ENCODE data around the gene HINFP. TPM values are rescaled to one million over a fixed set of nuclear protein-coding genes. Genes with fewer than 3 reads are reported as not detected.

HINFP gene
- polyA plus RNA-seq, 1 donor from 2014 or later: 50.0 TPM

GRCh38 chr11:119078675-119079420 is 42.5 kb upstream of the HINFP start:
- Histone ChIP-seq H3K79me2 (replicated peaks; ENCODE audit: insufficient read depth, low read length) (no peaks in the 10 kb centered on the region), H3K4me3 (ENCODE audit: low read length) (no peak overlapping the region), H3K27ac (ENCODE audit: low read length) (no peak overlapping the region), H3K9me2 (ENCODE audit: insufficient read depth, low read length) (no peaks in the 10 kb centered on the region), H2AFZ (ENCODE audit: low read depth, low read length) (no peak overlapping the region), H3K27me3 (ENCODE audit: insufficient read depth, low read depth, low read length) (no peaks in the 10 kb centered on the region), H3F3A (ENCODE audit: insufficient read depth, low read length, poor library complexity, severe bottlenecking) (no peaks in the 10 kb centered on the region), H4K20me1 (ENCODE audit: insufficient read depth) (no peaks in the 10 kb centered on the region), H3K9ac (ENCODE audit: low read length) (no peak overlapping the region), H3K36me3 (ENCODE audit: insufficient read depth, low read length) (no peaks in the 10 kb centered on the region), H3K9me3 (ENCODE audit: low read length) (no peaks in the 10 kb centered on the region), H3K4me2 (ENCODE audit: low read length) (no peak overlapping the region)
- TF ChIP-seq EZH2 (IDR thresholded peaks at IDR 0.05; ENCODE audit: borderline replicate concordance, insufficient read depth, low read length, poor library complexity, severe bottlenecking) (no peak), EP300 (conservative IDR thresholded peaks at IDR 0.05; ENCODE audit: poor library complexity, severe bottlenecking) (no peak), MXI1 (conservative IDR thresholded peaks at IDR 0.05; ENCODE audit: poor library complexity, severe bottlenecking) (no peak), TAF1 (IDR thresholded peaks at IDR 0.05; ENCODE audit: low read depth) (no peak), RAD21 (conservative IDR thresholded peaks at IDR 0.05) (no peak)

DNA sequence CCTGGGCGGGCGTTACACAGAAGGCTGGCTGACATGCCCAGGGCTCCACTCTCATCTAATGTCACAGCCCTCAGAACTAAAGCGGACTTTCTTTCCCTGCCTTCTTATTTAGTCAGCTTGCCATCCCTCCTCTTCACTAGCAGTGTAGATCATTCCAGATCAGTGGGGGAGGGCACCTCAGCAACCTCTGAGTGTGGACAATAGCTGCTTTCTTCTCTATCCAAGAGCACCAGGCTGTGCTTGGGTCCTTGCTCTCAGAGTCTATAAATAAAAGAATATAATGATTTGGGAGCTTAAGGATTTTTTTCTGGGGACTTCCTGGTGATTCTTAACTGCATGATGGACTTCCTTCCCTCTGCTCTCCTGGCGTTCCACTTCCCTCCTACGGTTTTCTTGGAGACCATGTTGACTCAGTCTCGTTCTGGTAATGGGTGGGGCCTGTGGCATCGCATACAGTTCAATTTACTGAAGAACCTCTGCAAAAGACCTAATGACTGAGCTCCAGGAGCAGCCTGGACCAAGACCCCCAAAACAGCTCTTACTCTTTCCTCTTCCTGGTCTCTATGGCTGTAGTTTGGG is 39.6 kb upstream of the HINFP start:
- Histone ChIP-seq H3K9me2 (ENCODE audit: insufficient read depth, low read length) (no peaks in the 10 kb centered on the region), H3K9me3 (ENCODE audit: low read length) (no peaks in the 10 kb centered on the region), H3K36me3 (ENCODE audit: insufficient read depth, low read length) (no peaks in the 10 kb centered on the region), H3K9ac (ENCODE audit: low read length) (no peak overlapping the region), H2AFZ (ENCODE audit: low read depth, low read length) (no peak overlapping the region), H3K4me2 (ENCODE audit: low read length) (no peak overlapping the region), H3K27ac (ENCODE audit: low read length) (no peak overlapping the region), H3K4me3 (ENCODE audit: low read length) (no peak overlapping the region), H3K79me2 (replicated peaks; ENCODE audit: insufficient read depth, low read length) (peaks cover 3% of the 10 kb centered on the region), H3K27me3 (ENCODE audit: insufficient read depth, low read depth, low read length) (no peaks in the 10 kb centered on the region), H3F3A (ENCODE audit: insufficient read depth, low read length, poor library complexity, severe bottlenecking) (peaks cover 4% of the 10 kb centered on the region), H4K20me1 (ENCODE audit: insufficient read depth) (no peaks in the 10 kb centered on the region)
- TF ChIP-seq EZH2 (IDR thresholded peaks at IDR 0.05; ENCODE audit: borderline replicate concordance, insufficient read depth, low read length, poor library complexity, severe bottlenecking) (no peak), TAF1 (IDR thresholded peaks at IDR 0.05; ENCODE audit: low read depth) (no peak), EP300 (conservative IDR thresholded peaks at IDR 0.05; ENCODE audit: poor library complexity, severe bottlenecking) (no peak), REST (IDR thresholded peaks at IDR 0.05; ENCODE audit: borderline replicate concordance) (no peak), MXI1 (conservative IDR thresholded peaks at IDR 0.05; ENCODE audit: poor library complexity, severe bottlenecking) (no peak), SMC3 (conservative IDR thresholded peaks at IDR 0.05; ENCODE audit: poor library complexity) (no peak), POLR2AphosphoS5 (IDR thresholded peaks at IDR 0.05) (no peak), RAD21 (conservative IDR thresholded peaks at IDR 0.05) (no peak)
- TF ChIP-seq, protein P1, sequence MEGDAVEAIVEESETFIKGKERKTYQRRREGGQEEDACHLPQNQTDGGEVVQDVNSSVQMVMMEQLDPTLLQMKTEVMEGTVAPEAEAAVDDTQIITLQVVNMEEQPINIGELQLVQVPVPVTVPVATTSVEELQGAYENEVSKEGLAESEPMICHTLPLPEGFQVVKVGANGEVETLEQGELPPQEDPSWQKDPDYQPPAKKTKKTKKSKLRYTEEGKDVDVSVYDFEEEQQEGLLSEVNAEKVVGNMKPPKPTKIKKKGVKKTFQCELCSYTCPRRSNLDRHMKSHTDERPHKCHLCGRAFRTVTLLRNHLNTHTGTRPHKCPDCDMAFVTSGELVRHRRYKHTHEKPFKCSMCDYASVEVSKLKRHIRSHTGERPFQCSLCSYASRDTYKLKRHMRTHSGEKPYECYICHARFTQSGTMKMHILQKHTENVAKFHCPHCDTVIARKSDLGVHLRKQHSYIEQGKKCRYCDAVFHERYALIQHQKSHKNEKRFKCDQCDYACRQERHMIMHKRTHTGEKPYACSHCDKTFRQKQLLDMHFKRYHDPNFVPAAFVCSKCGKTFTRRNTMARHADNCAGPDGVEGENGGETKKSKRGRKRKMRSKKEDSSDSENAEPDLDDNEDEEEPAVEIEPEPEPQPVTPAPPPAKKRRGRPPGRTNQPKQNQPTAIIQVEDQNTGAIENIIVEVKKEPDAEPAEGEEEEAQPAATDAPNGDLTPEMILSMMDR (IDR thresholded peaks at IDR 0.05; ENCODE audit: poor library complexity, severe bottlenecking): no peak
